ENCODE measurements around the gene ECT2. TPM values are rescaled to one million over a fixed set of nuclear protein-coding genes. Genes with fewer than 3 reads are reported as not detected.

ECT2 gene
- total RNA-seq, 2 experiments from 2014 or later = 51.5 to 66.1 TPM

DNA sequence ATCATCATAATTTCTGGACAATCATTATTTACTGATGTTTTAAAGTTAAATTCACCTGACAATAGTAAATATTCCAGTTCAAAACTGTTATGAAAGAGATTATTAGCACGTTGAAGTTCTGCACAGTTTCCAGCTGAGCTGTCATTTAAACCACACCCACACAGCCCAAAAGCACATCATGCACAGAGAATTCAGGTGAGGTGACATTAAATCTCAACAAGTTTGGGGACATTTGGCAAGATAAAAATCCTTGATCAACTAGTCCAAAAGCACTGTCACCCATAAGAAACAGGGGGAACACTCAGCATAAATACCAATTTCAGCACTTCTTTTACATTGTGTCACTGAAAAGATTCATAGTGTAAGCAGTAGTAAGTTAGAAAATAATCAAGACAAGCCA lies 46.5 kb upstream of the ECT2 start:
- POLR2A ChIA-PET = interaction anchor here (0.6 to 1.6 kb wide), 3 partner anchors 8 to 623 kb away, joined by 4 to 7 read pairs (median 5); no protein-coding TSS in a partner anchor

DNA sequence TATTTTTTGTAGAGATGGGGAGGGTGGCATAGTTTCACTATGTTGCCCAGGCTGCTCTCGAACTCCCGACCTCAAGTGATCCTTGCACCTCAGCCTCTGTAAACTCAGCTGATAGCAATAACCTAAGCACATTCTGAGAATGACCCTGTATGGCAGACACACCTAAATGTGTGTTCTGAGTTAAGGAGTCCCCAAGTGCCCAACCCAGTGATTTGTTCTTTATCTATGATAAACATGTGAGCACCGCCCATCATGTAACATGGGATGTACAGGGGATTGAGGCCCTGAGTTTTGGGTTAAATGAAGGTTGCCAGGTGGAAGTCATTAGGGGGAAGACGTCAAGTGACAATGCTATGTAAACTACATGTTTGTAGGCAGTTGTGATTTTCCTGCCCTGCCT lies 45.4 kb upstream of the ECT2 start:
- BruUV-seq (replicated peaks) = no TSS peak
- DNase-seq (ENCODE audit: low spot score) = no peak
- CTCF ChIA-PET (ENCODE audit: unreplicated experiment) = no interaction called here

More for the DNA sequence above, 46.5 kb upstream of the ECT2 start:
- Histone ChIP-seq H3K4me2 (ENCODE audit: low read length) (no peak overlapping the region), H3K4me3 (ENCODE audit: low read depth, low read length, poor library complexity, severe bottlenecking) (no peak overlapping the region), H2AFZ (ENCODE audit: low read length) (no peak overlapping the region), H4K20me1 (ENCODE audit: insufficient read depth, low read length) (no peaks in the 10 kb centered on the region), H3K27ac (ENCODE audit: low read depth, low read length, poor library complexity, severe bottlenecking) (no peak overlapping the region), H3K36me3 (ENCODE audit: insufficient read depth, low read length) (no peaks in the 10 kb centered on the region), H3K9me3 (ENCODE audit: low read length) (no peaks in the 10 kb centered on the region), H3K4me1 (ENCODE audit: insufficient read depth, low read length, poor library complexity, severe bottlenecking) (peaks cover 5% of the 10 kb centered on the region), H3K9me2 (ENCODE audit: insufficient read depth, low read length) (no peaks in the 10 kb centered on the region), H3K79me2 (ENCODE audit: insufficient read depth, low read depth, low read length) (no peaks in the 10 kb centered on the region; the same call in 1 of the 2 replicates)
- no TSS peak for BruUV-seq (replicated peaks)
- TF ChIP-seq, protein P1, sequence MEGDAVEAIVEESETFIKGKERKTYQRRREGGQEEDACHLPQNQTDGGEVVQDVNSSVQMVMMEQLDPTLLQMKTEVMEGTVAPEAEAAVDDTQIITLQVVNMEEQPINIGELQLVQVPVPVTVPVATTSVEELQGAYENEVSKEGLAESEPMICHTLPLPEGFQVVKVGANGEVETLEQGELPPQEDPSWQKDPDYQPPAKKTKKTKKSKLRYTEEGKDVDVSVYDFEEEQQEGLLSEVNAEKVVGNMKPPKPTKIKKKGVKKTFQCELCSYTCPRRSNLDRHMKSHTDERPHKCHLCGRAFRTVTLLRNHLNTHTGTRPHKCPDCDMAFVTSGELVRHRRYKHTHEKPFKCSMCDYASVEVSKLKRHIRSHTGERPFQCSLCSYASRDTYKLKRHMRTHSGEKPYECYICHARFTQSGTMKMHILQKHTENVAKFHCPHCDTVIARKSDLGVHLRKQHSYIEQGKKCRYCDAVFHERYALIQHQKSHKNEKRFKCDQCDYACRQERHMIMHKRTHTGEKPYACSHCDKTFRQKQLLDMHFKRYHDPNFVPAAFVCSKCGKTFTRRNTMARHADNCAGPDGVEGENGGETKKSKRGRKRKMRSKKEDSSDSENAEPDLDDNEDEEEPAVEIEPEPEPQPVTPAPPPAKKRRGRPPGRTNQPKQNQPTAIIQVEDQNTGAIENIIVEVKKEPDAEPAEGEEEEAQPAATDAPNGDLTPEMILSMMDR (conservative IDR thresholded peaks at IDR 0.05; ENCODE audit: low read length) = no peak
- no peak for TF ChIP-seq EZH2phosphoT487 (IDR thresholded peaks at IDR 0.05; ENCODE audit: borderline replicate concordance, low read depth, low read length)
- no peak for DNase-seq (ENCODE audit: low spot score)
- CTCF ChIA-PET (ENCODE audit: unreplicated experiment) = no interaction called here
- intact Hi-C loops (cut with micrococcal nuclease; ENCODE audit: unreplicated experiment) = no loop called here

DNA sequence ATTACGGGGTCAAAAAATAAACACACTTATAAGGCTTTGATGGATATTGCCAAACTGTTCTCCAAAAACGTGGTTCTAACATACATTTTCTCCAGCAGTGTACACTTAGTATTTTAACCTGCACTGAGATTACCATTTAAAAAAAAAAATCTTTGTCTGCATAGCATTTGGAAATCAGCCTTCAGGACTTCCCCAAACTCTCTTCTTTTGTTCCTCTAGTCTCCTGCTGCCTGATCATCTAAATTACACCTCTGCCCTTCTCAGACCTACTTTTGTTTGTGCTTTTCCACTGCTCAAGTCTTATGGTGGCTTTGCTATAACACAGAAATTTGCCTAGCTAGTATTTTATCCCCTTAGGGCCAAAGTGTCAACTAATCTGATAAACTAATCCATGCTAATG lies 43.5 kb upstream of the ECT2 start:
- Histone ChIP-seq H3K79me2 (ENCODE audit: insufficient read depth, low read depth, low read length) (no peaks in the 10 kb centered on the region; the same call in 1 of the 2 replicates), H3K4me3 (ENCODE audit: low read depth, low read length, poor library complexity, severe bottlenecking) (no peak overlapping the region), H4K20me1 (ENCODE audit: insufficient read depth, low read length) (no peaks in the 10 kb centered on the region), H3K4me1 (ENCODE audit: insufficient read depth, low read length, poor library complexity, severe bottlenecking) (peaks cover 18% of the 10 kb centered on the region), H3K9me3 (ENCODE audit: low read length) (no peaks in the 10 kb centered on the region), H2AFZ (ENCODE audit: low read length) (no peak overlapping the region), H3K9me2 (ENCODE audit: insufficient read depth, low read length) (no peaks in the 10 kb centered on the region), H3K27ac (ENCODE audit: low read depth, low read length, poor library complexity, severe bottlenecking) (no peak overlapping the region), H3K36me3 (ENCODE audit: insufficient read depth, low read length) (no peaks in the 10 kb centered on the region), H3K4me2 (ENCODE audit: low read length) (no peak overlapping the region)
- DNase-seq (ENCODE audit: low spot score) = no peak
- POLR2A ChIA-PET = interaction anchor here (0.6 to 0.7 kb wide), 3 partner anchors 9 to 46 kb away, joined by 4 read pairs; no protein-coding TSS in a partner anchor
- TF ChIP-seq, protein P1 (conservative IDR thresholded peaks at IDR 0.05; ENCODE audit: low read length) = no peak
- TF ChIP-seq EZH2phosphoT487 (IDR thresholded peaks at IDR 0.05; ENCODE audit: borderline replicate concordance, low read depth, low read length) = no peak
- CTCF ChIA-PET (ENCODE audit: unreplicated experiment) = no interaction called here
- intact Hi-C loops (cut with micrococcal nuclease; ENCODE audit: unreplicated experiment) = no loop called here
- BruUV-seq (replicated peaks) = no TSS peak

More for the DNA sequence above, 45.4 kb upstream of the ECT2 start:
- no peak overlapping the region for H3K4me2 ChIP-seq (ENCODE audit: low read length)
- intact Hi-C loops (cut with micrococcal nuclease; ENCODE audit: unreplicated experiment) = no loop called here
- no peak overlapping the region for H3K27ac ChIP-seq (ENCODE audit: low read depth, low read length, poor library complexity, severe bottlenecking)
- H3K4me3 ChIP-seq (ENCODE audit: low read depth, low read length, poor library complexity, severe bottlenecking) = no peak overlapping the region
- no peaks in the 10 kb centered on the region for H4K20me1 ChIP-seq (ENCODE audit: insufficient read depth, low read length)
- H3K36me3 ChIP-seq (ENCODE audit: insufficient read depth, low read length) = no peaks in the 10 kb centered on the region
- H2AFZ ChIP-seq (ENCODE audit: low read length) = no peak overlapping the region
- no peaks in the 10 kb centered on the region; the same call in 1 of the 2 replicates for H3K79me2 ChIP-seq (ENCODE audit: insufficient read depth, low read depth, low read length)
- TF ChIP-seq, protein P1 (conservative IDR thresholded peaks at IDR 0.05; ENCODE audit: low read length) = no peak
- no peak for TF ChIP-seq EZH2phosphoT487 (IDR thresholded peaks at IDR 0.05; ENCODE audit: borderline replicate concordance, low read depth, low read length)
- H3K4me1 ChIP-seq (ENCODE audit: insufficient read depth, low read length, poor library complexity, severe bottlenecking) = peaks cover 13% of the 10 kb centered on the region
- H3K9me2 ChIP-seq (ENCODE audit: insufficient read depth, low read length) = no peaks in the 10 kb centered on the region
- POLR2A ChIA-PET = interaction anchor here (0.6 to 1.3 kb wide), 2 partner anchors 9 to 10 kb away, joined by 3 to 7 read pairs; no protein-coding TSS in a partner anchor
- H3K9me3 ChIP-seq (ENCODE audit: low read length) = no peaks in the 10 kb centered on the region

Data from OCI-LY7 (cell line).